IMR-90 (cell line): ENCODE results near the gene FA2H. TPM values are rescaled to one million over a fixed set of nuclear protein-coding genes. Genes with fewer than 3 reads are reported as not detected.
"Not testable (repeated sequence)": the region's sequence is repeated elsewhere in the genome, so short reads cannot be mapped to it uniquely, and the experiment has no call there.

ENCODE experiments used
- ATAC-seq: fragments of 200-7000 bp; cut with Tn5 transposase; 2 replicates; pipeline ENCODE4 v1.9.1; 2020; ENCODE audit warnings: low read depth, mild to moderate bottlenecking, moderate library complexity
- BruUV-seq: library from RNA; stranded (reverse); fragments of 400-500 nt; replicated peaks from 2 replicates; lab custom pipeline; 2021; lab: Mats Ljungman, UMichigan
- CTCF ChIA-PET: fragments of 300-600 bp; formaldehyde crosslinking; extraction: SDS; loops from one replicate; lab custom pipeline; 2021; ENCODE audit warnings: antibody characterized with exemption; lab: Yijun Ruan, JAX
- POLR2A ChIA-PET: fragments of 300-600 bp; sonication (Branson Sonifier 250); formaldehyde crosslinking; loops from one replicate; lab custom pipeline; 2022; ENCODE audit warnings: antibody characterized with exemption; ENCODE audit not compliant: unreplicated experiment; lab: Charles Lee
- DNase-seq: peaks from one replicate; pipeline ENCODE4 v3.0.0; 2013
- H2AFZ ChIP-seq: replicated peaks from 2 replicates; pipeline ENCODE3; 2013; ENCODE audit warnings: low read length, mild to moderate bottlenecking; ENCODE audit not compliant: poor library complexity
- H2AK5ac ChIP-seq: 2 replicates; pipeline ENCODE4 v1.6.1; 2013; ENCODE audit warnings: low read depth, low read length, inconsistent platforms
- H2AK9ac ChIP-seq: replicated peaks from 2 replicates; pipeline ENCODE3; 2013; ENCODE audit warnings: mild to moderate bottlenecking, low read depth, low read length, moderate library complexity; ENCODE audit not compliant: poor library complexity
- H2BK120ac ChIP-seq: 2 replicates; pipeline ENCODE4 v1.6.1; 2013; ENCODE audit warnings: low read depth, low read length, inconsistent platforms
- H2BK15ac ChIP-seq: 3 replicates; pipeline ENCODE4 v1.6.1; 2013; ENCODE audit warnings: low read depth, low read length, inconsistent platforms
- H2BK20ac ChIP-seq: 2 replicates; pipeline ENCODE4 v1.6.1; 2013; ENCODE audit warnings: low read depth, mild to moderate bottlenecking, inconsistent platforms, low read length, moderate library complexity
- H2BK5ac ChIP-seq: 2 replicates; pipeline ENCODE4 v1.6.1; 2013; ENCODE audit warnings: mild to moderate bottlenecking, low read depth, low read length, inconsistent platforms; ENCODE audit not compliant: poor library complexity, severe bottlenecking
- H3K14ac ChIP-seq: replicated peaks from 2 replicates; pipeline ENCODE4 v1.6.1; 2013; ENCODE audit warnings: low read depth, low read length, inconsistent platforms
- H3K18ac ChIP-seq: 2 replicates; pipeline ENCODE4 v1.6.1; 2013; ENCODE audit warnings: low read depth, low read length, control low read depth
- H3K23ac ChIP-seq: 2 replicates; pipeline ENCODE4 v1.6.1; 2013; ENCODE audit warnings: low read depth, low read length, inconsistent platforms
- H3K27ac ChIP-seq: 2 replicates; pipeline ENCODE4 v1.5.1; 2013; ENCODE audit warnings: mild to moderate bottlenecking, control low read depth, low read length; ENCODE audit not compliant: insufficient read depth
- H3K27me3 ChIP-seq: 2 replicates; pipeline ENCODE4 v1.6.1; 2013; ENCODE audit warnings: low read length; ENCODE audit not compliant: control insufficient read depth, insufficient read depth
- H3K36me3 ChIP-seq: 2 replicates; pipeline ENCODE4 v1.6.1; 2013; ENCODE audit warnings: low read length, mixed read lengths; ENCODE audit not compliant: control insufficient read depth, insufficient read depth
- H3K4ac ChIP-seq: 2 replicates; pipeline ENCODE4 v1.6.1; 2013; ENCODE audit warnings: low read depth, low read length, inconsistent platforms
- H3K4me1 ChIP-seq: 2 replicates; pipeline ENCODE4 v1.6.1; 2013; ENCODE audit warnings: low read length, mixed read lengths; ENCODE audit not compliant: control insufficient read depth, insufficient read depth
- H3K4me2 ChIP-seq: 2 replicates; pipeline ENCODE4 v1.6.1; 2013; ENCODE audit warnings: low read depth, mild to moderate bottlenecking, control low read depth, low read length, moderate library complexity
- H3K4me3 ChIP-seq: 2 replicates; pipeline ENCODE4 v1.5.1; 2013; ENCODE audit warnings: low read depth, mild to moderate bottlenecking, control low read depth, low read length, moderate library complexity; ENCODE audit not compliant: insufficient read depth
- H3K56ac ChIP-seq: 2 replicates; pipeline ENCODE4 v1.6.1; 2013; ENCODE audit warnings: low read length, inconsistent platforms; ENCODE audit not compliant: insufficient read depth; ENCODE audit errors: extremely low read depth
- H3K79me1 ChIP-seq, 2 experiments: 2 replicates each; pipeline ENCODE4 v1.6.1; 2013; ENCODE audit warnings: low read length in 2 of 2, inconsistent platforms in 1 of 2, low read depth in 1 of 2
- H3K9ac ChIP-seq: 2 replicates; pipeline ENCODE4 v1.6.1; 2013; ENCODE audit warnings: low read depth, low read length, control low read depth
- H3K9me1 ChIP-seq: 2 replicates; pipeline ENCODE4 v1.6.1; 2013; ENCODE audit warnings: low read length, inconsistent platforms; ENCODE audit not compliant: insufficient read depth
- H3K9me3 ChIP-seq: 2 replicates; pipeline ENCODE4 v1.6.1; 2013; ENCODE audit warnings: low read length; ENCODE audit not compliant: control insufficient read depth, insufficient read depth
- H4K20me1 ChIP-seq: 2 replicates; pipeline ENCODE4 v1.6.1; 2013; ENCODE audit warnings: low read length, inconsistent platforms; ENCODE audit not compliant: insufficient read depth
- H4K5ac ChIP-seq: 2 replicates; pipeline ENCODE4 v1.6.1; 2013; ENCODE audit warnings: mild to moderate bottlenecking, low read depth, low read length, control low read depth
- H4K8ac ChIP-seq, 2 experiments: 2 replicates each; pipeline ENCODE4 v1.6.1; 2013; ENCODE audit warnings: low read depth in 2 of 2, low read length in 2 of 2, control low read depth in 1 of 2, inconsistent platforms in 1 of 2
- H4K91ac ChIP-seq: 2 replicates; pipeline ENCODE4 v1.6.1; 2013; ENCODE audit warnings: low read depth, low read length, inconsistent platforms; ENCODE audit not compliant: insufficient read depth
- BHLHE40 ChIP-seq: fragments of 150-350 bp; IDR thresholded peaks from 2 replicates; pipeline ENCODE4 v1.6.1; 2016; ENCODE audit warnings: mild to moderate bottlenecking, low read depth, low read length
- FOS ChIP-seq: fragments of 150-350 bp; IDR thresholded peaks from 2 replicates; pipeline ENCODE4 v1.6.1; 2016; ENCODE audit warnings: low read depth, low read length
- MAFK ChIP-seq: IDR thresholded peaks from 2 replicates; pipeline ENCODE4 v1.6.1; 2012; ENCODE audit warnings: low read depth, low read length, improper control_type of control experiment
- POLR2A ChIP-seq: IDR thresholded peaks from 2 replicates; pipeline ENCODE4 v1.6.1; 2012; ENCODE audit warnings: mild to moderate bottlenecking, low read depth, low read length
- RFX5 ChIP-seq: IDR thresholded peaks from 2 replicates; pipeline ENCODE4 v1.8.0; 2012; ENCODE audit warnings: low read depth, mild to moderate bottlenecking, low read length, moderate library complexity
- WGBS, 2 experiments: methylation state at CpG; one replicate each; pipeline versions ENCODE4 v1.1.5 to v1.1.7; 2013; ENCODE audit warnings: missing lambda C conversion rate in 2 of 2; ENCODE audit not compliant: insufficient read length in 1 of 2; ENCODE audit errors: extremely low coverage in 2 of 2; 5-methylcytosine and 5-hydroxymethylcytosine counted together
- dilution Hi-C: fragments of 300-500 bp; cut with HindIII; formaldehyde crosslinking; loops from one replicate; pipeline ENCODE4 v1.14.3; 2018; ENCODE audit warnings: low sequenced_read_pairs; ENCODE audit not compliant: unreplicated experiment
- in situ Hi-C: fragments of 300-500 bp; cut with MboI; formaldehyde crosslinking; loops from 3 replicates; pipeline ENCODE4 v1.14.3; 2019; ENCODE audit warnings: low sequenced_read_pairs, inconsistent platforms, mixed read lengths
- intact Hi-C: fragments of 100-400 bp; cut with micrococcal nuclease; formaldehyde crosslinking; loops from 2 replicates; pipeline ENCODE4 v1.10.0; 2022
- polyA plus RNA-seq, 3 experiments: library from polyadenylated mRNA; depleted of rRNA; stranded (reverse); fragments of >200 nt; gene quantifications; 2 replicates each; pipeline ENCODE4 v1.2.3, GENCODE V29; 2012; ENCODE audit warnings: low replicate concordance in 1 of 3
- total RNA-seq: library from RNA; depleted of rRNA; stranded (reverse); fragments of >200 nt; gene quantifications from 2 replicates; pipeline ENCODE4 v1.2.3, GENCODE V29; 2012

The FA2H gene
- total and polyA plus RNA-seq, 2 of the 4 experiments (the other 2 are of a cell fraction): not detected

DNA sequence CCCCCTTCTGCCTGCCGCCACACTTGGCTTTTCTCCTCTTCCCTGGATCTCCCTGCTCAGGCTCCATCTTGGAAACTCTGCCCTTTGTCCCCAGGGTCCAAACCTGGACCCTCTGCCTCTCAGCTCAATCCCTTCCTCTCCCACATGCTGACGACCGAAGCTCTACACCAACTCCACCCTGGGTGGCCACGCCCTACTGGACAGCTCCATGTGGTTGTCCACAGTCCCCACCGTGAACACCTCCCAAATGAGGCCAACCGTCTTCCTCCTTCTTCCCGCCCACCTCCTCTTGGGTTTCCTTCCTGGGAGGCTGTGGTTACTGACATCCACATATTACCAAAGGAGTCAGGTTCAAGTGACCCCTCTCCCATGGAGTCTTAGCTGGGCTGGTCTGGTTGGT is 51.4 kb downstream of the FA2H start (continued):
- TF ChIP-seq FOS: no peak
- no peak for TF ChIP-seq POLR2A
- no peak for TF ChIP-seq RFX5
- TF ChIP-seq BHLHE40: no peak
- TF ChIP-seq MAFK: no peak

DNA sequence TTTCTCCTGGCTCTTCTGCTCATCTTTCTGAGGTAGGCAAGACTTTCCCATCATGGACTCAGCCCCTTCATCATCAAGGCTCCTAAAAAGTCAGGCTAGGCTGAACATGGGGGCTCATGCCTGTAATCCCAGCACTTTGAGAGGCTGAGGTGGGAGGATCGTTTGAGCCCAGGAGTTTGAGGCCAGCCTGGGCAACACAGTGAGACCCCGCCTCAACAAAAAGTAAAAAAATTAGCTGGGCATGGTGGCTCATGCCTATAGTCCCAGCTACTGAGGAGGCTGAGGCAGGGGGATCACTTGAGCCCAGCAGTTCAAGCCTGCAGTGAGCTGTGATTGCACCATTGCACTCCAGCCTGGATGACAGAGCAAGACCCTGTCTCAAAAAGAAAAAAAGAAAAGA is 52.5 kb downstream of the FA2H start:
- H2BK20ac ChIP-seq, H3K4me2 ChIP-seq, H2AFZ ChIP-seq, H2BK15ac ChIP-seq, H2AK5ac ChIP-seq, H3K4me1 ChIP-seq, dilution Hi-C loops, H4K20me1 ChIP-seq, H2AK9ac ChIP-seq, ATAC-seq, POLR2A ChIA-PET, H3K9me1 ChIP-seq, H3K23ac ChIP-seq, H2BK120ac ChIP-seq, H3K79me1 ChIP-seq, H3K36me3 ChIP-seq, H4K91ac ChIP-seq, H3K18ac ChIP-seq, H3K9ac ChIP-seq, DNase-seq, H3K27ac ChIP-seq, H4K8ac ChIP-seq, in situ Hi-C loops, H4K5ac ChIP-seq, H3K4ac ChIP-seq, H3K14ac ChIP-seq, H3K9me3 ChIP-seq, H2BK5ac ChIP-seq, H3K4me3 ChIP-seq, BruUV-seq, intact Hi-C loops, H3K56ac ChIP-seq: not testable (repeated sequence)
- WGBS, 2 experiments: 80% methylated on average over 2 of the region's 2 CpGs; no CpG with 5 or more reads in 1 of the 2 experiments
- H3K27me3 ChIP-seq: peaks cover 10% of the 10 kb centered on the region; the same call in 1 of the 2 replicates
- CTCF ChIA-PET: interaction anchor here (3.5 kb wide), 1 partner anchor 141 kb away, joined by 14 read pairs; no protein-coding TSS in a partner anchor
